HG03159 (cell line): ENCODE data around the gene POLR3G.

Experiments
- ATAC-seq: cut with Tn5 transposase; IDR thresholded peaks from one replicate; pipeline ENCODE4 v1.9.1; 2021; ENCODE audit warnings: mild to moderate bottlenecking, moderate library complexity; ENCODE audit not compliant: unreplicated experiment

Gene POLR3G, protein sequence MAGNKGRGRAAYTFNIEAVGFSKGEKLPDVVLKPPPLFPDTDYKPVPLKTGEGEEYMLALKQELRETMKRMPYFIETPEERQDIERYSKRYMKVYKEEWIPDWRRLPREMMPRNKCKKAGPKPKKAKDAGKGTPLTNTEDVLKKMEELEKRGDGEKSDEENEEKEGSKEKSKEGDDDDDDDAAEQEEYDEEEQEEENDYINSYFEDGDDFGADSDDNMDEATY

GRCh38 chr5:90474235-90475107, at the start of gene POLR3G, which contains the start of gene MBLAC2:
Gene POLR3G (plus strand): TSS chr5:90474864. CDS start chr5:90485568, 10,704 bp downstream.
Gene MBLAC2 (minus strand): TSS chr5:90474771. CDS start chr5:90474292, 479 bp downstream.
- ATAC-seq = peak; percentile 82

DNA sequence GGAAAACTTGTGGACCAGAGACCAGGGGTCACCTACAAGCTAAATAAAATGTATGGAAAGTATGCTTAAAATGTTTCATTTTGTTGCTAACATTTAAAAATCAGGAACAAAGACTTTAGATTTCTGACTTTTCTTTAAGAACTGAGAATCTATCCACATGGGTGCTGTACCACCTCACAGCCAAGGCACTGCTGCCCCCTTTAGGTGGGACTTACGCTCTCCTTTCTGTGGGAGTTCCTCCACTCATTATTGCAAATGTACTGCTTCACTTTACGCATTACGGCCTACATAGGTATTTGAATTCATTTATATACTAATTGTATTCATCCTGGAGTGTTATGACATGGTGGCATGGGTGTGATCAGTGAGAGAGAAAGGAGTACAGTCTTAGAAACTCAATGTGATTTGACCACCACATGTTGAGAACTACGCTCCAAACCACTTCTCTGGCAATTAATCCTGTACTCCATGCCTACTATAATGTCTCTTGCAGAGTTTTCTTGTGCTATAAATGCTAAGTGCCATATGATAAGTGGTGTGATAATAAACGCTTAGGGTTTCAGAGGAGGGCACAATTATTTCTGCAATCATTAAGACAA, 40.4 kb upstream of the POLR3G start:
- ATAC-seq = peak; percentile 54

DNA sequence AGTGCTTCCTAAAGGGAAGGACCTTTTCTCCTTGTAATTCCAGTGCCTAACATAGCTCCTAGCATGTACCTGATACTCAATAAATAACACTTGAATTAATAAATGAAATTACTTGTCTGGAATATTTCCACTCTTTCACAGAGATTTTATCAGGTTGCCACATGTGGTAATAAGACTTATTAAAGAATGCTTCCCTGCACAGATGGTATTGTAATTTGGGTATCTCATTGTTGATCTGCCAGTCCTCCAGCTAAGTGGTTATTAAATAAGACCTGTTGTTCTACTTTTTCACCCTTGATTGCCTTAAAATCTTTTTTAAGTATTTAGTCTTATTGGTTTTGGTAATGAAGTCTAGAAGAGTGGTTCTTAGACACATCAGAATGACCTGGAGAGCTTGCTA, 37.0 kb upstream of the POLR3G start:
- ATAC-seq = no peak

DNA sequence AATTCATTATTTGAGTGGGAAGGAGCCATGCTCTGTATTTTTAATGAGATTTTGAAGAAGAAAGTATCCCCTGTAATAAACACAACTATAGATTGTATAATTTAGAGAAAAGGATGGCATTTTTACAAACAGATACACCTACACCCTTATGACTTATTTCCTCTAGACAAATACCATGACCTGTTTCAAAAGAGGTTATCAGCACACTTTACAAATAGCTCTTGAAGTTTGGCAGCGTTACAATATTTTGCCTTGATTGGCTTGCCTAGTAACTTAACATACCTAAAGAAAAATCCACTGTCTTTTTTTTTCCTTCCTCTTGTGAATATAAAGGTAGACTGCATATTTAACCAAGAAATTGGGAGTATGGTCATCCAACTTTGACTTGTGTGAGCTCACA, 36.6 kb upstream of the POLR3G start:
- ATAC-seq = no peak

DNA sequence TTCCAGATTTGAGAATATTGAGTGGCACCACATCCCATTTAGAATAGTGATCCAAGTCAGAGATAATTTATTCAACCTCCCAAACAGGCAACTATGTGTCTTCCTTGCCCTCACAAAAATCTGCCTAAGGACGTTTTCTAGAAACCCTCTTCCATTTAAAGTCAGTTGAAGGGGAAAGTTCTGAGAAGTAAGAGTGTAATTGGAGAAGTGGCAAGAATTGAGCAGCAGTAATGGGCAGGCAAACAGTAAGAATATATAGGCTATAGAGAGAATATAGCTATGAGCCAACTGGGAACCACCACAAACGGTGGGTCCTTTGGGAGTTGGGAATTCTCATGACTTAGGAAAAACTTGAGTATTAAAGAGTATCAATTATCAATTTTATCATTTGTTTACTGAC, 34.0 kb upstream of the POLR3G start:
- no peak for ATAC-seq

- no peak for ATAC-seq
Measured at GRCh38 chr5:90446961-90447360, 27.7 kb upstream of the POLR3G start.

- no peak for ATAC-seq
Measured at GRCh38 chr5:90461288-90461687, 13.4 kb upstream of the POLR3G start.

GRCh38 chr5:90472783-90473395, 1.8 kb upstream of the POLR3G start:
- ATAC-seq = no peak

DNA sequence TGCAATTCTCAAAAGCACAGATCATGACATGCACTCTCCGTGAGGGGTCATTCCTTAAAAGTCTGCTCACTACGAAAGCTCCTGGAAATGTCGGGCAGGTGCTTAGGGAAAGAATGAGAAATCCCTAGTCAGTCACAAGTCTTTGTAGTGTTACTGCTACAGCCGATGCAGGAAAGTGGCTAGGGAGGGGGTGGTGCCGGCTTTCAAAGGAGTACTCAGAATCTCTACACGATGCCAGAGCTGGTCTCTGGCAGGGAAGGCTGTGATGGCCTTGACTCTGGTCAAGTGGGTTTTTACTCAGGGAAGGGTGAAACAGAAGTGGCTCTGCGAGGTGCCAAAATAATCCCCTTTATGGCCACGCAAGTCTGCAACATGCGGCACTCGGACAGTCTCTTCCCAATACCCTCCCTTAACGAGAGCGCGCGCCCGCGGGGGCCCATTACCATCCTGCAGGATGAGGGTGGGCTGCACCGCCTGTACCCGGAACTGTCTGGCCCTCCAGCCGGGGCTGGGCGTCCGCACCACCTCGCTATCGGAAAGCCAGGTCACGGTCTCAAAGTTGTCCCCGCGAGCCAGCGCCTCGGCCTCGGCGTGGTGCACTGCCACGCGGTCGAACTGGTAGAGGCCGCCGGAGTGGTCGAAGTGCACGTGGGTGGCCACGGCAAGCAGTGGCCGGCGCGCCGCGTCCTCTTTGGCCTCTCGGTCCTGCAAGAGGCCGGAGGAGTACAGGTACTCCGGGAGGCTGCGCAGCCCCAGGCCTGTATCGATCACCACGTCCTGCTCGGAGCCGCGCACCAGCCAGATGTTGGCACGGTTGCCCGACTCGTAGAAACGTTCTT, 1.0 kb upstream of the POLR3G start:
- ATAC-seq = peak; percentile 8

GRCh38 chr5:90475436-90475980, 844 bp downstream of the POLR3G start:
- ATAC-seq = no peak

- no peak for ATAC-seq
Measured at GRCh38 chr5:90476391-90476790, 1.7 kb downstream of the POLR3G start.

DNA sequence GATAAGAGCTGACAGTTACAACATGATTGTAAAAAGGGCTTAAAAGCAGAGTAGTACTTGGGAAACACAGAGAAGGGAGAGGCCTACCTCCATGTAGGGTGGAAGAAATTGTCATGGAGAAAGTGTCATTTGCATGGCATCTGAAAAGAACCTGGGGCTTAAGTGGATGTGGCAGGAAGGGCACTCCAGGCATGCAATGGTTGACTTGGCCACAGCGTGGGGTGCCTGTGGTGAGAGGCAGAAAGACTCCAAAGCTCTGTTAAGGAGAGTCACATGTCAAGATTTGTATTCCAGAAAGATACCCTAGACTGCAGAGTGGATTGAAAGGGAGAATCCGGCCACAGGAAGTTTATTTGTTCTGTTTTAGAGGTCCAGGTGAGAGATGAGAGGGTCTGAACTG, 2.4 kb downstream of the POLR3G start:
- ATAC-seq = no peak

DNA sequence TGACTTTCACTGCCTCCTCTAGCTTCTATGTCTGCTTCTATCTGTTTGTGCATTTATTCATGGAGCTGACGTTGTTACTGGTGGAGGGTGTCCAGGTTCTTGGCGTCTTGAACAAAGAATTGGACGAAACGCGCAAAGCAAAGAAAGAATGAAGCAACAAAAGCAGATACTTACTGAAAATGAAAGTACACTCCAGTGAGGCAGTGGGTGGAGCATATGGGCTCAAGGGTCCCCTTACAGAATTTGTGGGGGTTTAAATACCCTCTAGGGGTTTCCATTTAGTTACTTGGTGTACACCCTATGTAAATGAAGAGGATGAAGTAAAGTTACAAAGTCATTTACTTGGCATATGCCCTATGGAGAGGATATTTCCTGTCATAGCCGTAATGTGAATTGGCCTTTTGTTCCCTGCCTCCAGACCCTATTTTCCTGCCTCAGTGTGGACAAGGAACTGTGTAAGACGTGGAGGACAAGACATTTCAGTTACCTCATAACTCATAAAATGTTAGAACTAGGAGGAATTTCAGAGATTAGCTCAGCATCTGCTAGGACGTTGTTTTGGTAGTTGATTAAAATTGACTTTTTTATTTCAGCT, 3.1 kb downstream of the POLR3G start:
- no peak for ATAC-seq

DNA sequence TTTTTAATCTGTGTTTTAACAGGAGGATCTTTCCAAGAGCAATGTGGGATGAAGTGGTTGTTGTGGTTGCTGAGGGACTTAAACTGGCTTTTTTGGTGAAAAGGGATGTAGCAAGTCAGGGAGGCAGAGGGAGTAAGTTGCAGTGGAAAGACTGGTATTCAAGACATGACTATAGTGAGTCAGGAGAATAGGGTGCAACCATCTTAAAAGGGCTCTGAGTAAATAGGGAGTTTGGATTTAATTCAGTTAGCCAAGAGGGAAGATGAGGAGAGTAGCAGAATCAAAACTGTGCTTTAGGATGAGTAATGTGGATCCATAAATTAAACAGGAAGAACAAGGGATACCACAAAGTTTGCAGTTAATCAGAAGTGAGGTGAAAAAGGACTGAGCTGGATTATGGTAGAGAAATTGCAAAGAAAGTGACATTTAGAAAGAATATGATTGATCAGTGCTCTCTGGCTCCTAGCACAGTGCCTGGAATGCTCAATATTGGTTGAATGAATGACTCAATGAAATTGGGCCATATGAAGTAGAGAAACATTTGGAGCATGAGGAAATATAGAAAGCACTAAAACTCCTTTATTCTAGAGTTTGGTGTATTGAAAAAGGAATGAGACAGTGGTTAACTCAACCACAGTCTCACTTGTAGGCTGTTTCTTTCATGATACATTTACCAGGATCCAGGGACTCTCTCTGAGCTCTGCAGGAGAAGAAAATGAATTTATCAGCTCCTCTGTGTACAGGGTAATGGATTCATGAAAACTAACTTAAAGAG, 5.1 kb downstream of the POLR3G start:
- ATAC-seq = no peak

GRCh38 chr5:90480699-90481098, 6.0 kb downstream of the POLR3G start:
- no peak for ATAC-seq

- ATAC-seq = no peak
Measured at GRCh38 chr5:90483206-90483605, 8.5 kb downstream of the POLR3G start.

GRCh38 chr5:90484540-90484939, 9.9 kb downstream of the POLR3G start:
- ATAC-seq = no peak

DNA sequence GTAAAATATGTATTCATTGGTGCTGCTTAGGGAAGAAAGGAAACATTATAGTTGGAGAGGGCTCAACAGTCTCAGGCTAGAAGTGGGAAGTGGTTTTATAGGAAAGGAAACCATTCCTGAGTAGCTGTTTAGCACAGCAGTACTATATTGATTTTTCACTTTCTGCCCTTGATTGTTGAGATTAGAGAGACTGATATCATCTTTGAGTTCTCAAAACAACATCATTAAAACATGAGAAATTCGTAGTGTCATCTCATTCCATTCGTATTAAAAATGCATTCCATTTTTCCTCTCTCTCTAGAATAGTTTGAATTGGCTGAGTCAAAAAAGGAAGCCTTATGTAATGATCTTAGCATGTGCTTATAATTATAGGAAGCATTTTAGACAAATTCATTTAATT, 14.1 kb downstream of the POLR3G start:
- no peak for ATAC-seq

- ATAC-seq = no peak
Measured at GRCh38 chr5:90494043-90494442, 19.4 kb downstream of the POLR3G start.
